WTC11 (cell line): ENCODE results near the gene ITPR3. TPM values are rescaled to one million over a fixed set of nuclear protein-coding genes. Genes with fewer than 3 reads are reported as not detected.

ENCODE experiments used
- ATAC-seq: fragments of 200-7000 bp; cut with Tn5 transposase; 2 replicates; pipeline ENCODE4 v1.10.0; 2021; ENCODE audit warnings: mild to moderate bottlenecking, moderate library complexity
- CTCF ChIA-PET: fragments of 300-600 bp; sonication (Branson Sonifier 250); formaldehyde crosslinking; loops from one replicate; lab custom pipeline; 2021; ENCODE audit warnings: antibody characterized with exemption; lab: Charles Lee
- POLR2A ChIA-PET: fragments of 350-600 bp; sonication (Branson Sonifier 250); formaldehyde crosslinking; loops from one replicate; lab custom pipeline; 2021; ENCODE audit warnings: antibody characterized with exemption; lab: Charles Lee
- DNase-seq: peaks from one replicate; pipeline ENCODE4 v3.0.0; 2021; ENCODE audit warnings: low spot score
- H3K27ac Mint-ChIP-seq: 2 replicates; pipeline ENCODE4 v1.8.0; 2021; ENCODE audit warnings: mixed read lengths
- H3K27me3 Mint-ChIP-seq: 2 replicates; pipeline ENCODE4 v1.8.0; 2021; ENCODE audit warnings: low read depth, mild to moderate bottlenecking, moderate library complexity, mixed read lengths
- H3K36me3 Mint-ChIP-seq: 2 replicates; pipeline ENCODE4 v1.8.0; 2021; ENCODE audit warnings: mixed read lengths
- H3K4me1 Mint-ChIP-seq: 2 replicates; pipeline ENCODE4 v1.8.0; 2022; ENCODE audit warnings: mixed read lengths
- H3K4me3 Mint-ChIP-seq: 2 replicates; pipeline ENCODE4 v1.8.0; 2021; ENCODE audit warnings: mild to moderate bottlenecking, moderate library complexity, mixed read lengths
- H3K9me3 Mint-ChIP-seq: 2 replicates; pipeline ENCODE4 v1.8.0; 2021; ENCODE audit warnings: mixed read lengths
- ATF3 ChIP-seq: sonication (generic); formaldehyde crosslinking; conservative IDR thresholded peaks from 2 replicates; pipeline ENCODE4 v1.8.1; 2022; ENCODE audit warnings: mild to moderate bottlenecking, missing genetic modification reagents
- CTCF ChIP-seq: fragments of 200-600 bp; IDR thresholded peaks from 2 replicates; pipeline ENCODE4 v1.8.0; 2022; ENCODE audit warnings: antibody characterized with exemption
- FOXK1 ChIP-seq: sonication (generic); formaldehyde crosslinking; IDR thresholded peaks from 2 replicates; pipeline ENCODE4 v1.8.0; 2022; ENCODE audit warnings: mild to moderate bottlenecking, moderate library complexity, missing genetic modification reagents
- FOXP1 ChIP-seq: sonication (generic); formaldehyde crosslinking; IDR thresholded peaks from 2 replicates; pipeline ENCODE4 v1.8.0; 2022; ENCODE audit warnings: missing genetic modification reagents, mild to moderate bottlenecking, moderate library complexity, borderline replicate concordance
- GABPB1 ChIP-seq: sonication (generic); formaldehyde crosslinking; IDR thresholded peaks from 2 replicates; pipeline ENCODE4 v1.8.1; 2023; ENCODE audit warnings: mild to moderate bottlenecking, missing genetic modification reagents
- PREB ChIP-seq: sonication (generic); formaldehyde crosslinking; IDR thresholded peaks from 2 replicates; pipeline ENCODE4 v1.8.1; 2022; ENCODE audit warnings: mild to moderate bottlenecking, missing genetic modification reagents, moderate library complexity, borderline replicate concordance
- RORB ChIP-seq: fragments of 250-450 bp; sonication (Bioruptor Pico); IDR thresholded peaks from 2 replicates; pipeline ENCODE4 v1.9.0; 2021; ENCODE audit warnings: mild to moderate bottlenecking
- TP53 ChIP-seq: sonication (generic); formaldehyde crosslinking; IDR thresholded peaks from 2 replicates; pipeline ENCODE4 v1.8.1; 2023; ENCODE audit warnings: mild to moderate bottlenecking, missing genetic modification reagents
- USF1 ChIP-seq: sonication (generic); formaldehyde crosslinking; IDR thresholded peaks from 2 replicates; pipeline ENCODE4 v1.8.0; 2022; ENCODE audit warnings: mild to moderate bottlenecking, missing genetic modification reagents
- ZNF121 ChIP-seq: sonication (generic); formaldehyde crosslinking; IDR thresholded peaks from 2 replicates; pipeline ENCODE4 v1.8.0; 2023; ENCODE audit warnings: missing genetic modification reagents
- ZNF416 ChIP-seq: fragments of 250-450 bp; sonication (Bioruptor Pico); IDR thresholded peaks from 2 replicates; pipeline ENCODE4 v1.9.0; 2021; ENCODE audit warnings: mild to moderate bottlenecking, inconsistent platforms
- ZNF532 ChIP-seq: fragments of 250-450 bp; sonication (Bioruptor Pico); IDR thresholded peaks from 2 replicates; pipeline ENCODE4 v1.9.0; 2021; ENCODE audit warnings: mild to moderate bottlenecking, borderline replicate concordance
- total RNA-seq: library from RNA; stranded (reverse); gene quantifications from 3 replicates; pipeline ENCODE4 v1.2.3, GENCODE V29; 2021

ITPR3 gene
- total RNA-seq, 1 experiment from 2014 or later, result 47.3 TPM

DNA sequence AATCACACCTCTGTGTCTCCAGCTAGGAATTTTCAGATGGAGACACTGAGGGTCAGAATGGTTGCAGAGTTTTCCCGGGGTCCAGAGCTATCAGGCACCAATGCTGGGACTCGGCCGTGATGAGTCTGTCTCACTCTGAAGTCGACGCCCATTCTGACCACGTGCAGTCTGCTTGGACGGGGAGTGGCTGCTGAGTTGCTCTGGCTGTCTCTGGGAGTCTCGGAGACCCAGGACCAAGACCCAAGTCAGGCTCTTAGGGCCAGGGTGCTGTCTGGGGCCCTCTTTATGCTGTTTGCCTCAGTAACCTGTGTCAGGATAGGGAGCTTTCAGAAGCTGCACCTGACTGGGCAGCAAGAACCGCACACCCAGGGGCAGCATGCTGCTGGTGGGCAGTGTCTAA lies 121.0 kb downstream of the ITPR3 start:
- TF ChIP-seq FOXK1 (CRISPR knock-in tag) (no peak), ZNF532 (CRISPR knock-in tag) (no peak), USF1 (CRISPR knock-in tag) (0 out of 2 replicates have a peak, but pooled peaks have one; percentile 21), CTCF (no peak)
- Mint-ChIP-seq H3K36me3 (no peaks in the 10 kb centered on the region), H3K27me3 (no peaks in the 10 kb centered on the region), H3K4me1 (peaks cover 32% of the 10 kb centered on the region), H3K27ac (no peak overlapping the region), H3K4me3 (no peak overlapping the region), H3K9me3 (no peaks in the 10 kb centered on the region)
- POLR2A ChIA-PET, result no interaction called here
- no peak for ATAC-seq
- no peak for DNase-seq
- CTCF ChIA-PET, result interaction anchor here (0.6 to 2.8 kb wide), 3 partner anchors 19 to 80 kb away, joined by 3 to 23 read pairs (median 3); no protein-coding TSS in a partner anchor

GRCh38 chr6:33742837-33743236 lies 121.7 kb downstream of the ITPR3 start:
- no peaks in the 10 kb centered on the region for H3K9me3 Mint-ChIP-seq
- POLR2A ChIA-PET, result no interaction called here
- H3K4me3 Mint-ChIP-seq, result no peak overlapping the region
- peaks cover 39% of the 10 kb centered on the region for H3K4me1 Mint-ChIP-seq
- H3K36me3 Mint-ChIP-seq, result no peaks in the 10 kb centered on the region
- no peaks in the 10 kb centered on the region for H3K27me3 Mint-ChIP-seq
- no peak for TF ChIP-seq ZNF121 (CRISPR knock-in tag)
- no peak for TF ChIP-seq ATF3 (CRISPR knock-in tag)
- no peak for TF ChIP-seq FOXP1 (CRISPR knock-in tag)
- no peak for TF ChIP-seq RORB (CRISPR knock-in tag)
- no peak for TF ChIP-seq ZNF416 (CRISPR knock-in tag)
- TF ChIP-seq GABPB1 (CRISPR knock-in tag), result no peak
- TF ChIP-seq PREB (CRISPR knock-in tag), result no peak
- TF ChIP-seq TP53 (CRISPR knock-in tag), result no peak
- TF ChIP-seq, all 79 proteins: peak for 0
- DNase-seq, result no peak
- ATAC-seq, result no peak
- H3K27ac Mint-ChIP-seq, result no peak overlapping the region
- CTCF ChIA-PET, result interaction anchor here (1.0 to 2.8 kb wide), 9 partner anchors 8 to 412 kb away, joined by 3 to 23 read pairs (median 4); partner anchors contain the start of gene UQCC2
